Right renal cortex interstitium (tissue), 3 donors: ENCODE data around the gene STC2. TPM values are rescaled to one million over a fixed set of nuclear protein-coding genes. Genes with fewer than 3 reads are reported as not detected.

ENCODE experiments used
- DNase-seq, 3 donors: peaks; one replicate each; pipeline ENCODE4 v3.0.0-alpha.2; 2013; ENCODE audit warnings: low read depth in 3 of 3, low spot score in 2 of 3
- polyA plus RNA-seq, 3 donors: library from polyadenylated mRNA; unstranded; fragments of 120-200 nt; gene quantifications; one replicate each; pipeline ENCODE4 v1.2.1, GENCODE V29; 2013; ENCODE audit not compliant: insufficient read length in 3 of 3

STC2 gene
- polyA plus RNA-seq, 3 donors = 1.4 to 2.0 (median 1.6) TPM

- DNase-seq = no peak
Observed at GRCh38 chr5:173314166-173314952, 13.9 kb downstream of the STC2 start.

- DNase-seq = no peak
Observed at GRCh38 chr5:173313351-173313801, 14.8 kb downstream of the STC2 start.

- no peak for DNase-seq
Observed at GRCh38 chr5:173312821-173313220, 15.4 kb downstream of the STC2 start.

GRCh38 chr5:173311818-173312585 is 16.2 kb downstream of the STC2 start:
- DNase-seq = no peak

- no peak for DNase-seq
Observed at GRCh38 chr5:173310861-173311785, 17.1 kb downstream of the STC2 start.

DNA sequence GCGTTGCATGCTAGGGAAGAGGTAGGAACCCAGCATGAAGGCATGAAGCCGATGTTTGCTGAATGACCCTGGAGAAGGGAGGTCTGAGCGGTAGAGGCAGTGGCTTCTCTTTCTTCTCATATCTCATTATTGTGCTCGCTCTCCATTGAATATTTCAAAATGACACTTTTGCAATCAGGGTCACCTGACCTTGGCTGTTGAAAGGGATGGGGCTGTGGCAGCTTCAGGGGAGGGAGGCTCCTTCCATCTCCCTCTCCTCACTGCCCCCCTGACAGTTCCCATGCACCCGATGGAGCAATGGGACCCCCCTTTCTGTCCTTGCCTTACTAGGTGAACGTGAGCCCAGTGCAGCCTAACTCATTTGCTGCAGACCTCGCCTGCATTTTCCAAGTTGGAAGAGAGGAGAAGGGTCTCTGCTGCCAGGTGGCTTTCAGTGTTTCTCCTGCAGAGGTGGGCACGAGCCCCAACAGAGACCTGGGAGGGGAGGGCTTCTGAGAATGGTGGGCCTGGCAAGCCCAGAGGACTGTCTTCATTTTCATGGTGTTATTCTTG is 17.9 kb downstream of the STC2 start:
- DNase-seq = no peak

DNA sequence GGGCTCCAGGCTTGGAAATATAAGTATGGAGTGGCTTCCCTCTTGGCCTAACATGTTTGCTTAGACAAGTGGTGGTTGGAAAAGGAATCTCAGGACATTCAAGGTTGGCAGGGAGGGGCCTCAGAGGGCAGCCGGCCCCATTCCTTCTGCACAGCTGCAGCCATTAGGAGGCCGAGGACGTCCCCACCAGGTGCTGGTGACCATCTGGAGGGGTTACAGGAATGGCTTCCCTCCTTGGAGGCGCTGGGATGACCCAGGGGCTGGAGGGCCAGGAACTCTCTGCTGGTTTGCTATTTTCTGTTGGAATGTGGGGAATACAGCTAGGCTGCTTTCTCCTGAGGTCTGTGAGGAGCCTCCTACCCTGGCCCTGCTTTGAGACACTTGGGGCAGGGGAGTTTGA is 18.5 kb downstream of the STC2 start:
- no peak for DNase-seq

GRCh38 chr5:173308226-173308625 is 20.0 kb downstream of the STC2 start:
- no peak for DNase-seq

- DNase-seq = no peak
Observed at GRCh38 chr5:173307695-173308094, 20.5 kb downstream of the STC2 start.

GRCh38 chr5:173306695-173307094 is 21.5 kb downstream of the STC2 start:
- no peak for DNase-seq

DNA sequence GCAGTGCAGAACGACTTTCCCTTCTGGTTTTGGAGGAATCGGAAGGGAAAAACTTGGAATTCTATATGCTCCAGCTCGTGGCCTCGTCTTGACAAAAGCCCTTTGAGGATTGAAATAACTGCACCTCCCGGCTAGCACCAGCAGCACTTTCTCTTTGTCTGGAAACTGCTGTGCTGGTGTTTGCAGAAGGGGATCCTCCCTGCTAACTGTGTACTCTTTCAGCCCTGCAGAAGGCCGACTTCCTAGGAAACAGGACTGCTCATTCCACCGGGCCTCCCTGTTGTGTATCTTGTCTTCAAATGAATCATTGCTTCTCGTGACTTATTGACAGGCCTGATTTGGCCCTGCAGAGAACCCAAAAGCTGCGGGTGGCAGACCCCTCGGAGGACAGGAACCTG is 23.6 kb downstream of the STC2 start:
- no peak for DNase-seq

DNA sequence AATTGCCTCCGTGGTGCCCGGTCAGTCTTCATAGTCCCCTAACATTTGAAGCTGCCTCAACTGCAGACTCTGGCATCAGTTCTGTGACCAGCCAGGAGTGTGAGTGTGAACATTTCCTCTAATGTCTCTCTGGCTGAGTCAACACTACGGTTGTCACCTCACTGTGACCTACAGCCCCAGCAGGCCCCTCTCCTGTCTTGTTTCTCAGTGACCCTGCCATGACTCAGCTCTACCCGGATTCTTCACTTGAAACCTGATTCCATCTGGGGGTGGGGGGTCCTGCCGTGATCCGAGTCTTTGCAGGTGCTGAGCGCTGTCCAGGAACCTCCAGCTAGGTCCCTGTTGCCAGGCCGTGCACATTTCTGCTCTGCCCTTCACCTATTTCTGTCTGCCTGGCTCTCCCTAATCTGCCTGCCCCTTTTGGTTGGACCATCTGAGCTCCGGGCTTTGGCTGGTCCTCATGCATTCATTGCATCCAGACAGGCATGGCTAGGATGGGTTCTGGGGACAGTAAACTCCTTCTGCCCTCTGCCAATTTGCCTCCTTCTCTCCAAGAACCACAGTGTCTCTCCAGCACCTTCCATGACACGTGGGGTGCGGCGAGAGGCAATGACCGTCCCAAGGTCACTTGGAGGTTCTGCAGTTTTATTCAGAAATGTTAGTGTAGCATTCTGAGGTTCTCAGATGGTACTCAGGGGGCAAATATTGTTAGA is 24.2 kb downstream of the STC2 start:
- DNase-seq = no peak

GRCh38 chr5:173302546-173303155 is 25.6 kb downstream of the STC2 start:
- DNase-seq = no peak

GRCh38 chr5:173301695-173302545 is 26.3 kb downstream of the STC2 start:
- DNase-seq = no peak

GRCh38 chr5:173300389-173301047 is 27.7 kb downstream of the STC2 start:
- no peak for DNase-seq

GRCh38 chr5:173299820-173300219 is 28.4 kb downstream of the STC2 start:
- no peak for DNase-seq

DNA sequence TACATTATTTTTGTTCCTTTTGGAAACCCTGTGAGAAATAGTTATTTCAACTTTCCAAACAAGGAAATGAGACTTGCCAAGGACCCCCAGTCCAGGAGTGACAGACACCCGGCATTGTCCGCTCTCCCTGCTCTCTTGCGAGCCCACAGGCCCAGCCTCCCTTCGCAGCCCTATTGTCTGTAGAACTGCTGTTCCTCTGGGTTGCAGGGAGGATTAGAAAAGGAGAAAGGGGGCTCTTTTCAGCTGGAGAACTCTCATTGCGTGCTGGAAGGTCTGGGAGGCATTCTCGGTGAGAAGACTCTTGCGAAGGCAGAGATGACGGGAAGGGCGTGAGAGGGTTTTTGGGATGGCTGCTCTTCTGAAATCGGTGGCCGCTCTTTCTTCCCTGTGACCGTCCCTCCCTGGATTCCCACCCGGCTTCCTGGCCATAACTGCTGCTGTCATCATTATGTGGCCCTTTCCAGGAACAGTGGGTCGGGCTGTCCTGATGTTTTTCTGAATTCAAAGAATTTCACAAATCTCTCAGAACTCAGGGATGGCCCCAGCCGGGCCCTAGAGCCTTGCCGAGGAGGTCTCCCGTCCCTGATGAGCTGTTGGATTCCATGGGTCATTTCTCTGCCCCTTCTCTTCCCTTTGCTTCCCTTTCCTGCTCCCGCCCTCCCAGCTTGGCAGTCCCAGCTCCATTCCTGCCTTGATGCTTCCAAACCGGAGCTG is 29.8 kb downstream of the STC2 start:
- no peak for DNase-seq
